Tibial artery (tissue), 4 donors: ENCODE data around the gene LINC00237.

Source experiments
- DNase-seq, 2 donors: peaks; one replicate each; pipeline ENCODE4 v3.0.0-alpha.2; 2019
- H3K27ac ChIP-seq, 2 donors: fragments of 200-600 bp; sonication (generic) in 1 of 2; 1 replicate in 1 of 2; 2 replicates in 1 of 2; pipeline ENCODE4 v1.5.1; 2018 to 2019; ENCODE audit warnings: mild to moderate bottlenecking in 1 of 2
- H3K27me3 ChIP-seq, 2 donors: fragments of 200-600 bp; sonication (generic) in 1 of 2; one replicate each; pipeline versions ENCODE4 v1.5.1 to v1.6.0; 2016 to 2019
- H3K36me3 ChIP-seq, 3 donors: fragments of 200-600 bp; sonication (generic) in 2 of 3; one replicate each; pipeline ENCODE4 v1.5.1; 2016 to 2019; ENCODE audit warnings: mild to moderate bottlenecking in 2 of 3
- H3K4me1 ChIP-seq, 4 donors: fragments of 200-600 bp; sonication (generic) in 2 of 4; 1 replicate in 3 of 4; 2 replicates in 1 of 4; pipeline ENCODE4 v1.5.1; 2016 to 2019
- H3K4me3 ChIP-seq, 2 donors: fragments of 200-600 bp; sonication (generic) in 1 of 2; 1 replicate in 1 of 2; 2 replicates in 1 of 2; pipeline ENCODE4 v1.5.1; 2018 to 2019; ENCODE audit warnings: mild to moderate bottlenecking in 2 of 2
- H3K9me3 ChIP-seq, 3 donors: fragments of 200-600 bp; sonication (generic) in 1 of 3; one replicate each; pipeline ENCODE4 v1.5.1; 2016 to 2019
- CTCF ChIP-seq, 2 experiments: fragments of 200-600 bp in 1 of 2; fragments of 450-650 bp in 1 of 2; IDR thresholded peaks; one replicate each; pipeline ENCODE4 v1.5.1; 2017 to 2019; ENCODE audit warnings: antibody characterized with exemption in 2 of 2, mild to moderate bottlenecking in 1 of 2, moderate library complexity in 1 of 2
- intact Hi-C: fragments of 100-400 bp; cut with DNase I; formaldehyde crosslinking; loops from one replicate; pipeline ENCODE4 v1.15.0; 2023; ENCODE audit warnings: low total_unique reads

Gene LINC00237

GRCh38 chr20:21075471-21075870 lies 30.7 kb downstream of the LINC00237 start:
- Histone ChIP-seq H3K27ac (no peak overlapping the region), H3K27me3 (peaks cover 0 to 5% of the 10 kb centered on the region in 2 donors), H3K4me3 (no peak overlapping the region), H3K36me3 (no peaks in the 10 kb centered on the region), H3K4me1 (no peaks in the 10 kb centered on the region), H3K9me3 (no peaks in the 10 kb centered on the region)
- DNase-seq: no peak
- TF ChIP-seq CTCF (IDR thresholded peaks at IDR 0.05): no peak
- intact Hi-C loops: no loop called here

DNA sequence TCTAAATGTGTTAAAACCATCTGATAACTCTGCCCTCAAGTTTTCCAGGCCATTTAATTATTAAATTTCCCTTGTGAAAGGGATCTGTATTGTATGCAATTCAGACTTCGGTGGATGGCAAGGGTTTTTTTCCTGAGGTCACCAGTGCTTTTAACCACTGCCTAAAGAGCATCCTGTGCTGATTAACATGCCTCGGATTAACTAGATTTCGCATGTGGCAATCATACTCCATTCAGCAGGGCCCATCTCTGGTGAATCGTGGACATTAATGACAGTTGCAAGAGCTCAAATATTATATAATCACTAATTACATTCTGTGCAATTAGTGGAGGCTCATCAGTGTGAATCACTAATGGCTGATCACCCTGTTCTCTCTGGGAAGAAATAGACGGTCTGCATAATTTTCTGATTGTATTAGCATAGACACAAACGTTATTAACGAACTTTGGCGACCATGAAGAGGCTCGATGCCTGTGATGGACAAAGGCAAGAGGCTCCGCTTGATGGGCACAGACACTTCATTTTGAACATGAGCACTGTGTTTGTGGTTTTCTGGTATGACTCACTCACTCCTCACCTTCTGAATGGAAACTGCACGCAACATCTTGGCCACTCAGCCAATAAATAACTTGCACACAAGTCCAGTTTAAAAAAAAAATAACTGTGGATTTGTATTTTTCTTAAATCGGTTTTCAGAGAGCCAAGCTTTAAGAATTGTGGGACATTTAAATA lies 31.4 kb downstream of the LINC00237 start:
- intact Hi-C loops: no loop called here
- no peak for DNase-seq
- Histone ChIP-seq H3K27ac (no peak overlapping the region), H3K4me3 (no peak overlapping the region), H3K36me3 (no peaks in the 10 kb centered on the region), H3K27me3 (peaks cover 0 to 5% of the 10 kb centered on the region in 2 donors), H3K9me3 (no peaks in the 10 kb centered on the region), H3K4me1 (no peaks in the 10 kb centered on the region)
- no peak for TF ChIP-seq CTCF (IDR thresholded peaks at IDR 0.05)

GRCh38 chr20:21067255-21067654 lies 38.9 kb downstream of the LINC00237 start:
- Histone ChIP-seq H3K9me3 (peaks cover 0 to 4% (median 0%) of the 10 kb centered on the region in 3 donors), H3K36me3 (no peaks in the 10 kb centered on the region), H3K27me3 (peaks cover 0 to 5% of the 10 kb centered on the region in 2 donors), H3K4me3 (no peak overlapping the region), H3K27ac (no peak overlapping the region), H3K4me1 (no peaks in the 10 kb centered on the region)
- intact Hi-C loops: no loop called here
- TF ChIP-seq CTCF (IDR thresholded peaks at IDR 0.05): no peak
- DNase-seq: no peak

- no peaks in the 10 kb centered on the region for H3K36me3 ChIP-seq
- no peak for DNase-seq
- intact Hi-C loops: no loop called here
- no peak for TF ChIP-seq CTCF (IDR thresholded peaks at IDR 0.05)
- peaks cover 0 to 4% (median 0%) of the 10 kb centered on the region in 3 donors for H3K9me3 ChIP-seq
- H3K4me1 ChIP-seq: no peaks in the 10 kb centered on the region
- H3K27ac ChIP-seq: no peak overlapping the region
- H3K4me3 ChIP-seq: no peak overlapping the region
- no peaks in the 10 kb centered on the region for H3K27me3 ChIP-seq
These were observed 41.2 kb downstream of the LINC00237 start for GRCh38 chr20:21064924-21065323.

DNA sequence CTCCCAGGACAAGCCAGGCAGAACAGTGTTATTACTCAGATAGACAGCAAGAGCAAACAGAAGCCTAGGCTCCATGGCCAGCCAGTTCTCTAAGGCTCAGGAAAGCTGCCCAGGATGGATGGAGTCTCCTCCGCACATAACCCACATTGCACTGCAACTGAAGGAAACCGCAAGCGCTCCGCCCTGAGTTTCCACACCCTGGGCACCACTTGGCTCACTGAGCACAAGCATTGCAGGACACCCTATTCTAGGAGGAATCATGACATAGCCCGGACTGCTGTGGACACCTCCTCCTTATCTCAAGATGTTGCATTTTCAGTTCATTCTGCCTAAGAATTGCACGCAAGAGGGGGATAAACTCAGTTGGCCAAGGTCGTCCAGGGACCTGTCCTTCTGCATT lies 42.9 kb downstream of the LINC00237 start:
- no peak overlapping the region for H3K4me3 ChIP-seq
- intact Hi-C loops: no loop called here
- no peaks in the 10 kb centered on the region for H3K4me1 ChIP-seq
- H3K27ac ChIP-seq: no peak overlapping the region
- peaks cover 0 to 4% (median 0%) of the 10 kb centered on the region in 3 donors for H3K9me3 ChIP-seq
- H3K36me3 ChIP-seq: no peaks in the 10 kb centered on the region
- TF ChIP-seq CTCF (IDR thresholded peaks at IDR 0.05): no peak
- H3K27me3 ChIP-seq: no peaks in the 10 kb centered on the region
- DNase-seq: no peak
